ENCODE results near the gene CENPO.

Gene CENPO, protein sequence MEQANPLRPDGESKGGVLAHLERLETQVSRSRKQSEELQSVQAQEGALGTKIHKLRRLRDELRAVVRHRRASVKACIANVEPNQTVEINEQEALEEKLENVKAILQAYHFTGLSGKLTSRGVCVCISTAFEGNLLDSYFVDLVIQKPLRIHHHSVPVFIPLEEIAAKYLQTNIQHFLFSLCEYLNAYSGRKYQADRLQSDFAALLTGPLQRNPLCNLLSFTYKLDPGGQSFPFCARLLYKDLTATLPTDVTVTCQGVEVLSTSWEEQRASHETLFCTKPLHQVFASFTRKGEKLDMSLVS

DNA sequence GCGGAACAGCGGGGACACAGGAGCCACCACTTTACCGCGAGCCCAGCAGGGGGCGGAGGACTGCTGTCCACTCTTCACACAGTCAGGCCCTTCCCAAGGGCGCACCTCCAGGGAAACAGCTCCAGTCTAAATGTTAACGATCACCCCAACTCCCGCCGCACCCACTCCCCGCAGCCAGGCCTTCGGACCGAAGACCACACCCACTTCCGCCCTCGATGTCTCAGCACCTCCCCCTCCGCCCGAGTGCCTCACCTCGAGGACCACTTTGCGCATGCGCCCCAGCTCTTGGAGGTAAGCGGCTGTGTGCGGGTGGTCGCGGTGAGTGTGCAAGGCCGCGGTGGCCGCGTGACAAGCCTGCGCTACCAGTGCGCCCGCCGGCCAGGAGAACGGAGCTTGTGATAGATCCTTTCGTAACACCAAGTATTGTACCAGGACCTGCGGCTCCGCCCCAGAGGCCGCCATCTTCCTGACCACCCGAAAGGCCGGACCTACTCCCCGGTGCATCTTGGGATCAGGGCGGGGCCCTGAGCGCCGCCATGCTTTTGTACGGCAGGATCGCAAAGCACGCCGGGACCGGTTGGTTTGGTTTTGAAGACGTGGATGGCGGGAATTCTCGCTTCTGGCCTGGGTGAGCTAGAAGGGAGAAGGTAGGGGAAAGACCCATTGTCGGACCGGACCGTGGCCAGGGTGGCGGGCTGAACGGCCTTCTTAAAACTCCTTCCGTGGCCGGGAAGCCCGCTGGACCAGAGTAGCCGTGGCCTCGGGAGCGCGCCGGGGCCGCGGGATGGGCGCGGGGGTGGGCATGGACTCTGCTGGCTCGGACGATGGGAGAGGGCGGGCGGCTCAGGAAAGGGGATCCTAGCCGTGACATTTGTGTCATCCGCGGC, at the start of gene CENPO, which contains the start of gene PTRHD1:
CENPO (plus strand) TSS at position 552 of the 887 bp plus-strand sequence. CDS start 495 bp downstream, outside the sequence.
PTRHD1 (minus strand) TSS at position 518 of the 887 bp plus-strand sequence; CDS start at position 504, 14 bp downstream.
- DNase-seq, result peak; percentile 91 to 93 (median 92)

DNA sequence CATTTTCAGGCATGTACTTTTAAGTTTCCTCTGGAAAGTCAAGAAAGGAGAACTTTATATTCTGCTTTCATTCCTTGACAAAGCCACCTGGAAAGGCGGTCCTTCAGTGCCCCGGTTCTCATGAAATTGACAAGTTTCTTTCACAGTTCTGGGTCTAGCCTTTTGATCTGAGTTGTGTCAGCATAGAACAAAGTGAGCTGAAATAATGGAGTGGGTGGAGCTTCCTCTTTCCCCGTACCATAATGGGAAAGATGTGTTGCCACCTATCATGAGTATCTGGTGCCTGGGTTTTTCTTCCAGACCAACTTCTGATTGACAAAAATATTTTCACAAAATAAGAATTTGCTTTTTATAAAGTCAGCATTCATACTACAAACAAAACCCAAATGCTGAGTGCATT, 49.3 kb upstream of the CENPO start:
- no peak for DNase-seq

DNA sequence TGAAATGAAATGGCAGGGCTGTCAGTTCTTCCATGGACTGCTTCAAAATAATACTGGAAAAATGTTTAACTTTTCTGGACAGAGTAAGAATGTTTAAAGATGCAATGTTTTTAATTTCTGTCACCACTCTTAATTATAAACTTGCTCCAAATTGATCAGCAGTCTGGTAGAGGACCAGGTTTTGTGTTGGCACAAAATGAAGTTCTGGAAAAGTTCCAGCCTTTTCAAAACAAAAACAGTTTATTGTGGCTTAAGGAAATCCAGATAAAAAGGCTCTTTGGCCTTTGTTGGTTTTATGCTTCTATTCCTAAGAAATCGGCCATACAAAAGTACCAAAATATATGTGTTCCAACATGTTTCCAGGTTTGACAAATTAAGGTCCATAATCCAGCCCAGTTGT, 48.9 kb upstream of the CENPO start:
- no peak for DNase-seq

DNA sequence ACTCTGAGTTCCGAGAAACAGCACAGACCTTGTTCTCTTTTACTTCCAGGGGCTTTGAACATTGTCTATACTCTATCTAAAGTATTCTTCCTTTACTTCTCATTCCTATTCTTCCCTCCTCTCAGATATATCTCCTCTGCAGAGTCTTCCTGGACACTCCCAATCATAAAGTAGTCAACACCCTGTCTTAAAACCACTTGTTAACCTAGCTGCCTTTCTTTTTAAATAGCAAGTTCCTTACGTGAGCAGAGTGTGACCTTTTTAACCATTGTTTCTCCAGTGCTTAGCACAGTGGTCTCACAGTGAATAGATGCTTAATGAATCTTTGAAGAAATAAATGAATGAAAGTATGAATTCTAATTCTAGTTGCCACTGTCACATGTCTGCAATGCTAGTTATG, 47.4 kb upstream of the CENPO start:
- no peak for DNase-seq

DNA sequence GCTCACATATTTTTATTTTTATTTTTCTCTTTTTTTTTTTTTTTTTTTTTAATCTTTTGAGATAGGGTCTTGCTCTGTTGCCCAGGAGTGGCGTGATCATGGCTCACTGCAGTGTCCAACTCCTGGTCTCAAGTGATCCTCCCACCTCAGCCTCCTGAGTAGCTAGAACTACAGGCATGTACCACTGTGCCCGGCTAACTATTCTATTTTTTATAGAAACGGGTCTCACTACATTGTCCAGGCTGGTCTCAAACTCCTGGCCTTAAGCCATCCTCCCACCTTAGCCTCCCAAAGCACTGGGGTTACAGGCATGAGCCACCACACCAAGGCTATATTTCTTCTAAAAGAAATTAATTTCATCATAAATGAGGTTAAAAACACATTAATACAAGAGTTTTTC, 45.9 kb upstream of the CENPO start:
- no peak for DNase-seq

DNA sequence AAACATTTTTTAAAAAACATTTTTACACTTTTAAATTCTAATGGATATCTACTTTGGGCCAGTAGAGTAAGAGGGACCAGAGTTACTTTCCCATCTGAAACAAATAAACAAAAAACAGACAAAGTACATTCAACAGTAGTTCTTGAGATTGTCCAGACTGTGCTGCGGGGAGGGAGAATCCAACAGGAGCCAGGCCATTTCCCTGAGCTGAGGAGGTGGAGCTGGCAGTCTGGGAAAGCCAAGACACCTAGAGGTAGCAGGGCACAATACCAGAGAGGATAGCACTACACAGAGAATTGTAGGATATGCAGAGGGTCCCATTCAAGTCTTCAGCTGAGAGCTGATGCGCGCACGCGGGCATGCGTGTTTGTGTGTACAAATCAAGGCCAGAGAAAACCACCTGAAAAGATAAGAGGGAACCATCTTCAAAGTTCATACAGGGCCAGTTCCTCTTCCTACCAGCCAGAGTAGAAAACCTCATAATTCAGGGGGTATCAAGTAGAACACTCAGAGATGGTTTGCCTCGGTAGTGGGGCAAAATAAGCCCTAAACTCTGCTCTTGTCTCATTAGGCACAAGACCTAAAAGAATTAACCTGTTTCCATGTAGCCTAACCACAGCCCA, 44.0 kb upstream of the CENPO start:
- no peak for DNase-seq

DNA sequence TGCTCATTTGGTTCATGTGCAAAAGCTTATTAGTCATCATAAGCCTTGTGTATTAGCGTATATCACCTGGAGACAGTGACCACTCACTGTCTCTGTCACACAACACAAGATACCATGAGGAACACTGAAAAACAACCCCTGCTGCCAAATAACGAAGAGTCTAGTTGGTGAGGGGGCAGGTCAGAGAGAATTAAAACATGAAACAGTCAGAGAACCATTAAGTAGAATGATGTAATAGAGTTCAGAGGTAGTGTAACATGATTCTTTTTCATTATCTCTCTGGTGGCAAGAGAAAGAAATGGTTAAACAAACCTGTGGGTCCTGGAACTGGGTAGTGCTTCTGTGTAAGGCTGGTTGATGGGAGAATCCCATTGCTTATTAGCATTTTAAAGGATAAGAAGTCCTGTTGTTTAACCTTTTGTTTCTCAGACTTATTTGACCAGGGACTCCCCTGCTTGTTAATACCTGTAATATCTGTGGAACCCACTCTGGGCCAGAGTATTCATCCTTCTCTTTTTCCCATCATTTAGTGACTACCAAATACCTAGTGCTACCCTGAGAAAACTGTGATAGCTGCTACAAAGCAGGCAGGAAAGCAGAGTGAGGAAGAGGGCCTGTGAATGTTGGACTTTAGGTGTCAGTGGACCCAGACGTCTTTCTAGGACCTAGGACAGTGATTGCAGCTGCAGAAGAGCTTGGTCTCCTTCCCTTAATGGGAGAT, 38.1 kb upstream of the CENPO start:
- DNase-seq, result no peak

DNA sequence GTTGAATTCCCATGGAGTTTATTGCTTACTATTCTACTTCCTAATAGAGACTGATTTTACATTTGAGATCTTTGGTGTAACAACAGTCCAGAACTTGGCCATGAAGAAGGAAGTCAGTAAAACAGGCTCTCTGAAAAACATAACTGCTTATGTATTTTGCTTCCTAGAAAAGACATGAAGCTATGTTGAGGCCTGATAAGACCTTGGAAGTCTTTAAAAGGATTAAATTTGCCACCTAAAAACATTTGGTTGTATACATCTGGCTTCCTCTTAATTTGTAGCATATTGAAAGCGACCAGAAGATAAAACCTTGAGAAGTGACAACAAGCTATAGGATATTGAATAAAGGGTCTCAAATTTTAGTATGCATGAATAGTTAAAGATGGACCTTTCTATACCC, 36.4 kb upstream of the CENPO start:
- DNase-seq, result no peak

DNA sequence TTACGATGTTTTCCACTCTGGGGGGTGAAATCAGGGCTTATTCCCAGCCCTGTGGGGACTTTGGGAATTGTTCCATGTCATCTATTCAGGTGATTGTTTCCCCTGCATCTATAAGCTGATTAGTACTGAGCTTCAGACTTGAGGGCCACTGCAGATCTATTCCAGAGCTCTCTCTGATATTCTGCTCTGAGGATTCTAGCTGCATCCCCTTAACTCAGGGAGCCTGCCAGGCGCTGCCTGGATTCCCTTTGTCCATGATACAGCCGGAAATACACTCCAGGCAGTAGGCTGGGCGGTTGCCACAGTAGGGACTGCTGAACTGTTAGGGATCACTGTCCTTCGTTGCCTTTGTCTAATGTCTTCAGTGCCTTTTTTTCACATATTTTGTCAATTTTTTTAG, 31.4 kb upstream of the CENPO start:
- no peak for DNase-seq

DNA sequence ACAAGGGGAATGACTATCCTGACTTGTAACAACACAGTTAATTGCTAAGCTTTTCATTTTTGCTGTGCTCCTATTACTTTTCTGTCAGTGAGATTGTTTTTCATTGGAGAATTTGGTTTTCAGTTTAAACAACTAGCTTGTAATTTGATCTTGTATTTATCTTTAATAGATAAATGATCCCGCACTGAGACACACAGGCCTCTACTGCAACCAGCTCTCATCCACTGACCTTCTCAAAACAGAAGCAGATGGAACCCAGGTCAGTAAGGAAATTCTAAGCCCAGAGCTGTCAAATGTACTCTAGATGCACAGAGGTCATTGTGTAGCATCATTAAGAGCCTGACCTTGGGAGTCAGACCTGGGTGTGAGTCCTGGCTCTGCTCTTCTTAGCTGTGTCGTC, 30.7 kb upstream of the CENPO start:
- DNase-seq, result no peak

DNA sequence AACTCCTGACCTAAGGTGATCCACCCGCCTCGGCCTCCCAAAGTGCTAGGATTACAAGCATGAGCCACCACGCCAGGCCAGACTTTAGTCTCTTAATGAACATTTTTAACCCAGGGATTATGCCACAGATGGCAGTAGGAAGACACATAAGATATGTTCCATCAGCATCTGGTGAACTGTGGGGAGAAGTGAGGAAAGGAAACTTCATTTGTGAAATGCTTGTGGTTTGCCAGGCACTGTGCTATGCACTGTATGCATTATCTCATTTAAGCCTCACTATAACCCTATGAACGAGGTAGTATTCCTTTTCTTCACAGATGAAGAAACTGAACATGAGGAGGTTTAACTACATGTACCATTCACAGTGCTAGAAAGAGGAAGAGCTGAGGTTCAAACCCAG, 29.4 kb upstream of the CENPO start:
- no peak for DNase-seq

DNA sequence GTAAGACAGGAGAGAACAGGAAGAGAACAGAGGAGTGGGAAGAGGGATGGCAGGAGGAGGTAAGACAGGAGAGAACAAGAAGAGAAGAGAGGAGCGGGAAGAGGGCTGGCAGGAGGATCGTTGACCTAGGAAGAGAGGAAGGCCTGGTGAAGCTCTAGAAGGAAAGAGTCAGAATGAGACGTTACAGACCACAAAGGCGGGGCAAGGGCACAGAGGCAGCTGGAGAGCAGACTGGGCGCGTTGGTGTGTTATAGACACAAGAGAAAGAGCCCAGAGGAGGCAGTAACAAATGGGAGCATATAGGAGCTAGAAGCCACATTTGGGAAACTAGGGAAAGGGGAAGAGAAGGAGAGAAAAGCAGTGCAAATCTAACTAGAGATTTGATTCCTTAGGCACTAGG, 26.6 kb upstream of the CENPO start:
- no peak for DNase-seq

DNA sequence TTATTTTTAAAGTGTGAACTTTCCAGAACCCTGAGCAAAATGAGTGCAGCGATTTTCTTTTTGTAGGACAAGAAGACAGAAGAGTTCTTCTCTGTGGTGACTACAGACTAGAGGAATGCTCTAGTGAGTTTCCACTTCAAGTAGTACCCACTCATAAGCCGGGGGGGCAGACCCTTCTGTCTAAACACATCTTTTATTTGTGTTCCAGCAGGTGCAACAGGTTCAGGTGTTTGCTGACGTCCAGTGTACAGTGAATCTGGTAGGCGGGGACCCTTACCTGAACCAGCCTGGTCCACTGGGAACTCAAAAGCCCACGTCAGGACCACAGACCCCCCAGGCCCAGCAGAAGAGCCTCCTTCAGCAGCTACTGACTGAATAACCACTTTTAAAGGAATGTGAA, 25.2 kb upstream of the CENPO start:
- DNase-seq, result no peak

DNA sequence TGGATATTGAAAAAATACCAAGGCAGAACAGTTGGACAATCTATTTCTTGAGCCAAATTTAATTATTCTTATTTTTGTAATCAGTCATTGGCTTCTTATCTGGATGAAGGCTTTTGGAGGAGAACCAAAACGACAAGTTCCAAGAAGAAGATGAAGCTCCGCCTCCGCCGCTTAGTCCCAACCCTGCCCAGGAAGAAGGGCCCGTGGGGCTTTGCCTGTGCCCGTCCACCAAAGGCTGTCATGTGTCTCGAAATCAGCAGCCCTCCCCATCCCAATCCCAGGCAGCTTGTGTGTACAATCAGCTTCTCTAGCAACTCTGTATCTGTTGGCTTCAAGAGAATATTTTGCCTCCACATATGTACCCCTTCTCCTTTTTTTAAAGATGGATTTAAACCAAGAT, 24.6 kb upstream of the CENPO start:
- no peak for DNase-seq

DNA sequence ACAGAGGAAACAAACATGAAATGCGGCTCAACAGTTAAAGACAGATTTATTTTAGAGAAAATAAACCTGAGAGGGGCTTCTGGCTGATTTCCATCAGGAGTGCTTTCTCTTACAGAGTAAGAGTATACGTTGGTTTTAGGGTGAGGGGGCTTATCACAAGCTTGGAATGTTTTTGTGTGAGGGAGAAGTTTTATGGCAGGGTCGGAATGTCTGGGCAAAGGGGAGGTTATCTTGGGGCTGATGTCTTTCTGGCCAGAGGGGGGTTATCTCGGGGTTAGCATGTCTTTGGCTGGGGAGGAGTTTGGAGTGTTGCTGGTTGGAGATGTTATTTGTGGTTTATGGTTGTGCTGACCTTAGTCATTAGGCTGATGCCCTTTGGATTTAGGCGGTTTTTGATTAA, 22.2 kb upstream of the CENPO start:
- DNase-seq, result no peak

DNA sequence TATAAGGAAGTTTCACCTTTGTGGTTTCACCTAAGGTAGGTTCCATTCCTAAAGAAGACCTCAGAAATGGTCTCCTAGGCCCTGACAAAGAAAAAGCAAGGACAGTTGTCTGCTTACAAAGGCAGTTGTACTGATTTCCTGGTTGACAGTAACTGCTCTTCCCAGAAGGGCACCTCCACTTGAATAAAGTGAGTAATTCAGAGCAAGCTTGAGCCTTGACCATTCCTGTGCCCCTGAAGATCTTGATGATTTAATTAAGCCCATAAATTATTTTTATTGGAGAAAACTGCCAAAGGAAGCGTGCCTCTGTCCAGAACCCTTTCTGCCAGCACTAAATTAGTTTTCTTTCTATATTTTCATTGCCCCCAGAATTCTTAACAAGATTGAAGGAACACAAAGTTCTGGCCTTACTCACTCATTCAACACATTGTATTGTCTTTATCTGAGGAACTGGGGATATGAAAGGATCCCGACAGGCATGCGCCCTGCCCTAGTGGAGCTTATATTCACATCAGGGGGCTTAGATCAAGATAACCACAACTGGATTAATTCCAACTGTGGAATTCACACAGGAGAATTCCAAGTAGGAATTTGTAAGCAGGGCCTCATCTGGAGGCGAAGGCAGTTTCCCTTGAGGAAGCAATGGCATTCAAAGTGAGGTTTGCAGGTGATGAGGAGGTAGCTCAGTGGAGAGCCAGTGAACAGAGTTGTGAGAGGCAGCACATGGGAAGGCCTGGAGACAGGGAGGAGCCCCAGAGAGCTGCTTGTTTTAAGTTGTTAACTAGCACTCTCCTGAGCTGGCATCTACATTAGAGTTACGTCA, 21.2 kb upstream of the CENPO start:
- no peak for DNase-seq

DNA sequence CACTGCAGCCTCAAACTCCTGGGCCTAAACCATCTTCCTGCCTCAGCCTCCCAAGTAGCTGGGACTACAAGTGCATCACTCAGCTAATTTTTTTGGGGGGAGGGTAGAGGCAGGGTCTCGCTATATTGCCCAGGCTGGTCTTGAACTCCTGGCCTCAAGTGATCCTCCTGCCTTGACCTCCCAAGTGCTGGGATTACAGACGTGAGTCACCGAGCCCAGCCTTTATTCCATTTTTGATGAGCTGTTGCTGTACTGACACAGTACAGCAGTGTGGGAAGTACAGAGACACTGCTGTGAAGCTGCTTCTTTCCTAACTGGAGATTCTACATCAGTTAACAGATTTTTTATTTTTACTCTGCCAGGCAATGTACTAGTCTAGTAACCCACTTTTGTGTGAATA, 18.9 kb upstream of the CENPO start:
- DNase-seq, result no peak

DNA sequence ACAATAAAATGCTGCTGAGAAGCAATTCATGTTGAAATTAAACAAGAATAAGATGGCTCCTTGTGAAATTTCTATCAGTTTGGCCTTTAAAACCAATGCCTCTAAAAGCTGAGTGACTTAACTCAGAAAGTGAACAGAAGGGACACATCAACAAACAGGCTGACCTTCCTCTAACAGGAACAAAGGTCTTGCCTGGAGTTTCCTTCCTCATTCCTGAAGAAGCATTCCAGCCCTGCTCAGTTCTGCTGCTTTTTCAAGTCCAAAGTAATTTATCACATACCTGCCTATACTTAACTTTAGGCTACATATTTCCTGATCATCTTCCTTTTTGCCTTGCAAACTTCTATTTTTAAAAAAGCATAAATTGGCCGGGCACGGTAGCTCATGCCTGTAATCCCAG, 14.1 kb upstream of the CENPO start:
- no peak for DNase-seq

DNA sequence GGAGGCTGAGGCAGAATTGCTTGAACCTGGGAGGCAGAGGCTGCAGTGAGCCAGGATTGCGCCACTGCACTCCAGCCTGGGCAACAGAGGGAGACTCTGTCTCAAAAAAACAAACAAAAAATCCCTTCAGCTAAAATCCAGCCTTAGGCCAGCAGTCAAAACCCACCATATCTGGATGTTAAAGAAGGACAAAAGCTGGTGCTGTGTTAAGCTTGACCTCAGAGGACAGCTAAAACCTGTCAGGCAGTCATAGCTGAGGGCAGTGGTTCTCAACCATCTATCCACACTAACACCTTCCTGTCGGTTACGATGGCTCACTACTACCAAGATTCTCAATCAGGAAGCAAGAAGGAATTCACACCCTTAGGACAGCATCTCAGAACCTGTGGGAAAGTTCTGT, 9.6 kb upstream of the CENPO start:
- no peak for DNase-seq

DNA sequence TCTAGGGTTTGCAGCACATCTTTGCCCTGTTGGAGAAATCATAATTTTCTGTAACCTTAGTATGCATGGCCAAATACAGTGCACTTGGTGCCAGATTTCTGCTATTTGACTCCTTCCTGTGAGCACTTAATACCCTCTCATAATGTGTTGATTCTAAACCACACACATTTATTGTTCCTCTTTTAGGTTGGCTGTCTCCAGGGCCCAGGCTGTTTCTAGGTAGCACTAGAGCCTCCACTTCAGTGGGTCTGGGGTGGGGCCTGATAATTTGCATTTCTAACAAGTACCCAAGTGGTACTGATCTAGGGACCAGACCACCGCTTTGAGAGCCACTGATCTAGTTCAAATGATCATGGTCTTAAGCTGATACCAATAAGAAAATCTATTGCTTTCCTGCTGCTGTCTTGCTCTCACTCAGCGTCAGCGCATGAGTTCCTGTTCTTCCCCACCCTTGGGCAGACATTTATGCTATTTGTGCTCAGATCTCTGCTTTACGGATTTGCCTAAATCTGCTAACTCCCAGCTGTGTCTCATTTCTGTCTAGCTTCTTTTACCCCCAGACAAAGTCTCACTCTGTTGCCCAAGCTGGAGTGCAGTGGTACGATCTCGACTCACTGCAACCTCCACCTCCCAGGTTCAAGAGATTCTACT, 7.4 kb upstream of the CENPO start:
- no peak for DNase-seq

DNA sequence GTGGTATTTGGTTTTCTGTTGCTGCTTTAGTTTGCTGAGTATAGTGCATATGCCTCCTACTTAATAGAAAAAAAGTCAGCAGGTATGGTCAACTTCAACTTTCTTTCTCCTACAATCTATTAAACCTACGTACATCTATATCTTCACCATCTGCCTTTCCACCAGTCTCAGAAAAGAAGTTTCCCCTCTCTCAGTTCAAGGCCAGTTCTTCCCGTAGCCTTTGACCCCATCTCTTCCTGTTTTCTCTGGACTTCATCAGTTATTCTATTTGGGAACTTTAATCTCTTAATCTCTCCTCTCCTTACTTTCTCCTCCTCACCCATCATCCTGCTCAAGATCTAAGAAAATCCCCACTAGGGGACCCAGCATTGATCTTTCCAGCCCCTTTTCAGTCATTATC, 5.7 kb upstream of the CENPO start:
- no peak for DNase-seq

DNA sequence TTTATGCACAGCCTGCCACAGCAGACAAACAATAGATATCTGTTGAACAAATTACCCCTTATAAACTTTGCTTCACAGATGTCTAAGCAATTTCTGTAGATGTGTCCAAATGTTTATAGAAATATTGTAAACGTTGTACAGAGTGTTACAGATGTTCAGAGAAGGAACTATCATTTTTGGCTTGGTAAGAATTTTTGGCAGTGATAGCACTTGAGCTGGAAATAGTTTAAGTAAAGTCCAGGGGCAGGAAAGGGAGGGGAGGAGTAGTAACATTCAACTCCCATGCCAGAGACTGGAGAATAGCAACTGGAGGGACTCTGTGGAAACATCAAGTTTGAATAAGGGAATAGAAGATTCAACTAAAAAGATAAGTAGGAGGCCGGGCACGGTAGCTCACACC, 4.4 kb upstream of the CENPO start:
- no peak for DNase-seq

All from activated CD4-positive, CD25-positive, alpha-beta regulatory T cell (primary cell).